HepG2 (cell line): ENCODE results near the gene DOP1B. TPM values are rescaled to one million over a fixed set of nuclear protein-coding genes. Genes with fewer than 3 reads are reported as not detected.
A peak's percentile ranks its signal among the peaks of the same experiment; 100 is the strongest.
"Not testable (repeated sequence)": the region's sequence is repeated elsewhere in the genome, so short reads cannot be mapped to it uniquely, and the experiment has no call there.

ENCODE experiments used
- ATAC-seq: fragments of 200-7000 bp; cut with Tn5 transposase; 3 replicates; pipeline ENCODE4 v1.9.1; 2020; ENCODE audit warnings: mild to moderate bottlenecking, moderate library complexity
- BruUV-seq: library from RNA; stranded (reverse); fragments of 400-500 nt; replicated peaks from 2 replicates; lab custom pipeline; 2021; lab: Mats Ljungman, UMichigan
- CTCF ChIA-PET: fragments of 300-600 bp; formaldehyde crosslinking; extraction: SDS; loops from one replicate; lab custom pipeline; 2021; ENCODE audit warnings: low total read pairs, inconsistent platforms, low intra/inter-chr PET ratio; lab: Yijun Ruan, JAX
- POLR2A ChIA-PET: fragments of 350-600 bp; sonication (Branson Sonifier 250); formaldehyde crosslinking; loops from one replicate; lab custom pipeline; 2020; ENCODE audit warnings: antibody characterized with exemption, inconsistent platforms; lab: Yijun Ruan, JAX
- DNase-seq: peaks from one replicate; pipeline ENCODE4 v3.0.0-alpha.2; 2015; ENCODE audit warnings: low spot score
- FAIRE-seq: peaks from 3 replicates; lab custom pipeline; 2011; peaks lifted over from hg19 to GRCh38; lab: Jason Lieb, UNC
- H2AFZ ChIP-seq: one replicate; pipeline ENCODE4 v1.6.1; 2011; ENCODE audit warnings: low read length, inconsistent platforms
- H3K27ac ChIP-seq: fragments of 300-600 bp; 3 replicates; pipeline ENCODE4 v1.8.0; 2011; ENCODE audit warnings: mixed run types, mild to moderate bottlenecking, mixed read lengths, low read length, inconsistent platforms; ENCODE audit not compliant: insufficient read depth; ENCODE audit errors: extremely low read length
- H3K27me3 ChIP-seq, 2 experiments: fragments of 200-600 bp in 1 of 2; 2 replicates in 1 of 2; 3 replicates in 1 of 2; pipeline versions ENCODE4 v1.6.0 to v1.8.0; 2011; ENCODE audit warnings: low read length in 2 of 2, mild to moderate bottlenecking in 2 of 2, moderate library complexity in 2 of 2, inconsistent platforms in 1 of 2; ENCODE audit not compliant: insufficient read depth in 2 of 2, control insufficient read depth in 1 of 2
- H3K36me3 ChIP-seq, 2 experiments: fragments of 200-600 bp in 1 of 2; replicated peaks in 1 of 2; 2 replicates in 1 of 2; 3 replicates in 1 of 2; pipeline versions ENCODE4 v1.5.1 to v1.8.0; 2011; ENCODE audit warnings: low read length in 2 of 2, inconsistent platforms in 1 of 2; ENCODE audit not compliant: insufficient read depth in 2 of 2, control insufficient read depth in 1 of 2
- H3K4me1 ChIP-seq: 2 replicates; pipeline ENCODE4 v1.5.1; 2012; ENCODE audit warnings: low read length, inconsistent platforms; ENCODE audit not compliant: insufficient read depth
- H3K4me2 ChIP-seq: 2 replicates; pipeline ENCODE4 v1.6.0; 2011; ENCODE audit warnings: low read depth, low read length, inconsistent platforms
- H3K4me3 ChIP-seq, 3 experiments: fragments of 200-600 bp in 1 of 3; sonication (generic), shearing (Covaris generic) in 1 of 3; replicated peaks in 1 of 3; 2 replicates each; pipeline ENCODE4 v1.5.1; 2011 to 2016; ENCODE audit warnings: low read length in 3 of 3, inconsistent platforms in 2 of 3, low read depth in 2 of 3, mild to moderate bottlenecking in 2 of 3, control low read depth in 1 of 3, mixed read lengths in 1 of 3; ENCODE audit not compliant: insufficient read depth in 1 of 3
- H3K79me2 ChIP-seq: one replicate; pipeline ENCODE4 v1.6.1; 2011; ENCODE audit warnings: low read length, inconsistent platforms; ENCODE audit not compliant: insufficient read depth
- H3K9ac ChIP-seq: 2 replicates; pipeline ENCODE4 v1.6.0; 2011; ENCODE audit warnings: mild to moderate bottlenecking, low read depth, low read length, inconsistent platforms; ENCODE audit not compliant: insufficient read depth
- H3K9me3 ChIP-seq: 2 replicates; pipeline ENCODE4 v1.5.1; 2012; ENCODE audit warnings: mild to moderate bottlenecking, low read length
- H4K20me1 ChIP-seq: 2 replicates; pipeline ENCODE4 v1.6.0; 2011; ENCODE audit warnings: inconsistent platforms, mild to moderate bottlenecking, low read length, moderate library complexity; ENCODE audit not compliant: insufficient read depth
- BCL3 ChIP-seq: sonication (generic); formaldehyde crosslinking; IDR thresholded peaks from 2 replicates; pipeline ENCODE4 v1.5.1; 2020; ENCODE audit warnings: mild to moderate bottlenecking, missing genetic modification reagents, moderate library complexity
- FOXO4 ChIP-seq: sonication (generic); formaldehyde crosslinking; conservative IDR thresholded peaks from 2 replicates; pipeline ENCODE4 v1.8.1; 2023; ENCODE audit warnings: missing genetic modification reagents
- PAF1 ChIP-seq: IDR thresholded peaks from 2 replicates; pipeline ENCODE4 v1.6.1; 2016; ENCODE audit warnings: missing genetic modification reagents, missing compliant biosample characterization
- SAP130 ChIP-seq: IDR thresholded peaks from 2 replicates; pipeline ENCODE4 v1.6.1; 2016; ENCODE audit warnings: low read depth
- ZNF687 ChIP-seq: sonication (generic); formaldehyde crosslinking; IDR thresholded peaks from 2 replicates; pipeline ENCODE4 v1.5.1; 2020; ENCODE audit warnings: mild to moderate bottlenecking, missing genetic modification reagents, moderate library complexity
- ZNF773 ChIP-seq: sonication (generic); formaldehyde crosslinking; IDR thresholded peaks from 2 replicates; pipeline ENCODE4 v1.4.0; 2020; ENCODE audit warnings: missing genetic modification reagents, borderline replicate concordance
- WGBS: methylation state at CpG from one replicate; pipeline ENCODE4 v1.1.6; 2017; ENCODE audit warnings: low lambda C conversion rate; 5-methylcytosine and 5-hydroxymethylcytosine counted together
- in situ Hi-C: cut with HindIII; loops from 2 replicates; pipeline ENCODE4 v1.10.0; 2017; ENCODE audit warnings: low pct_unique_long_range_greater_than_20kb; ENCODE audit not compliant: extremely low pct_ligation_motif_present
- intact Hi-C: fragments of 100-400 bp; cut with micrococcal nuclease; formaldehyde crosslinking; loops from one replicate; pipeline ENCODE4 v1.10.0; 2022; ENCODE audit not compliant: unreplicated experiment
- polyA plus RNA-seq, 8 experiments: library from polyadenylated mRNA; depleted of rRNA in 3 of 8; stranded (reverse) in 7 of 8; unstranded in 1 of 8; fragments of >200 nt; fragmentation: Illumina TruSeq in 4 of 8; extraction: Trizol in 4 of 8; gene quantifications; 2 replicates each; pipeline versions ENCODE4 v1.2.1 to v1.2.3, GENCODE V29; 2011 to 2016; ENCODE audit warnings: low read depth in 4 of 8, missing spikeins in 1 of 8, mixed read lengths in 1 of 8; ENCODE audit not compliant: insufficient read depth in 1 of 8
- total RNA-seq, 5 experiments: library from RNA; depleted of rRNA; stranded (reverse); fragments of >200 nt; fragmentation: Illumina TruSeq; extraction: Trizol; gene quantifications; 2 replicates each; pipeline ENCODE4 v1.2.3, GENCODE V29; 2016; ENCODE audit warnings: low read depth in 1 of 5

Gene DOP1B
- total and polyA plus RNA-seq, 2 of the 13 experiments (the other 11 are each of a cell fraction or from before 2014, with no cell fraction given), result 2.8 to 3.2 TPM

- peak; percentile 40 for TF ChIP-seq ZNF687 (CRISPR knock-in tag)
- TF ChIP-seq ZNF773 (CRISPR knock-in tag), result no peak
- TF ChIP-seq PAF1 (CRISPR knock-in tag), result no peak
- no peak for TF ChIP-seq FOXO4 (CRISPR knock-in tag)
- TF ChIP-seq BCL3 (CRISPR knock-in tag), result no peak
- peak; percentile 58 for TF ChIP-seq SAP130 (CRISPR knock-in tag)
These were observed 15.1 kb upstream of the DOP1B start (continued) for GRCh38 chr21:36141513-36141925.

GRCh38 chr21:36144233-36144632 is 12.4 kb upstream of the DOP1B start:
- H4K20me1 ChIP-seq, H3K4me2 ChIP-seq, FAIRE-seq, H3K4me3 ChIP-seq, H2AFZ ChIP-seq, H3K27ac ChIP-seq, H3K9ac ChIP-seq, POLR2A ChIA-PET, BruUV-seq, H3K9me3 ChIP-seq, H3K27me3 ChIP-seq, H3K79me2 ChIP-seq, ATAC-seq, CTCF ChIA-PET, in situ Hi-C loops, H3K36me3 ChIP-seq, intact Hi-C loops, DNase-seq: not testable (repeated sequence)
- 73% methylated on average over 6 of the region's 6 CpGs for WGBS
- peaks cover 15% of the 10 kb centered on the region for H3K4me1 ChIP-seq
